Measurements from ENCODE around the gene ASF1B. TPM values are rescaled to one million over a fixed set of nuclear protein-coding genes. Genes with fewer than 3 reads are reported as not detected.

ASF1B gene
- total RNA-seq, 2 experiments from 2014 or later, result 0.59 to 0.77 TPM

- ChIA-PET CTCF (interaction anchor here (0.6 to 2.0 kb wide), 3 partner anchors 30 to 108 kb away, joined by 3 to 6 read pairs (median 3); partner anchors contain the start of gene ASF1B), POLR2A (interaction anchor here (1.5 to 2.5 kb wide), 3 partner anchors 17 to 30 kb away, joined by 4 to 15 read pairs (median 5); partner anchors contain the start of gene ASF1B)
- Mint-ChIP-seq H3K36me3 (ENCODE audit: low read depth) (peaks cover 31% of the 10 kb centered on the region), H3K27ac (peak overlapping the region; percentile 84), H3K4me1 (ENCODE audit: low read depth) (peaks cover 27% of the 10 kb centered on the region), H3K27me3 (no peaks in the 10 kb centered on the region), H3K4me3 (peak overlapping the region; percentile 89), H3K9me3 (no peaks in the 10 kb centered on the region)
- Histone ChIP-seq H3K4me3 (ENCODE audit: low read length) (peak overlapping the region; percentile 54), H3K4me1 (ENCODE audit: insufficient read depth, low read length) (peaks cover 37% of the 10 kb centered on the region), H3K27ac (ENCODE audit: low read depth in 1 of 2, low read length in 2 of 2) (peak overlapping the region; percentile 24 to 32), H3K36me3 (ENCODE audit: insufficient read depth, low read length) (no peaks in the 10 kb centered on the region), H3K27me3 (ENCODE audit: control insufficient read depth in 1 of 2, insufficient read depth in 2 of 2, low read length in 2 of 2) (no peaks in the 10 kb centered on the region), H3K9me3 (ENCODE audit: control insufficient read depth in 1 of 2, insufficient read depth in 1 of 2, low read length in 2 of 2) (peaks cover 0 to 14% of the 10 kb centered on the region in 2 experiments)
- ATAC-seq (ENCODE audit: poor library complexity) (peak; percentile 26), DNase-seq (peak in 5 of 14 experiments; percentile 17 to 58 (median 32))
- no peak for TF ChIP-seq CTCF (IDR thresholded peaks at IDR 0.05)
- intact Hi-C loops (cut with DNase I, micrococcal nuclease), result no loop called here
Observed at GRCh38 chr19:14166999-14167575, 30.7 kb upstream of the ASF1B start.

- intact Hi-C loops (cut with DNase I, micrococcal nuclease), result no loop called here
- DNase-seq (peak in 4 of 14 experiments; percentile 36 to 59 (median 45)), ATAC-seq (ENCODE audit: poor library complexity) (peak; percentile 31)
- Mint-ChIP-seq H3K4me3 (peak overlapping the region; percentile 89), H3K4me1 (ENCODE audit: low read depth) (peaks cover 27% of the 10 kb centered on the region), H3K27ac (peak overlapping the region; percentile 84), H3K36me3 (ENCODE audit: low read depth) (peaks cover 22% of the 10 kb centered on the region), H3K9me3 (no peaks in the 10 kb centered on the region), H3K27me3 (no peaks in the 10 kb centered on the region)
- no peak for TF ChIP-seq CTCF (IDR thresholded peaks at IDR 0.05)
- no peaks in the 10 kb centered on the region for H3K27me3 ChIP-seq (ENCODE audit: control insufficient read depth in 1 of 2, insufficient read depth in 2 of 2, low read length in 2 of 2)
- H3K36me3 ChIP-seq (ENCODE audit: insufficient read depth, low read length), result no peaks in the 10 kb centered on the region
- CTCF ChIA-PET, result interaction anchor here (1.4 to 2.0 kb wide), 2 partner anchors 29 to 108 kb away, joined by 3 to 6 read pairs; partner anchors contain the start of gene ASF1B
- peak overlapping the region; percentile 24 to 52 for H3K27ac ChIP-seq (ENCODE audit: low read depth in 1 of 2, low read length in 2 of 2)
- H3K9me3 ChIP-seq (ENCODE audit: control insufficient read depth in 1 of 2, insufficient read depth in 1 of 2, low read length in 2 of 2), result peaks cover 0 to 14% of the 10 kb centered on the region in 2 experiments
- H3K4me1 ChIP-seq (ENCODE audit: insufficient read depth, low read length), result peaks cover 37% of the 10 kb centered on the region
- POLR2A ChIA-PET, result interaction anchor here (0.9 to 2.5 kb wide), 5 partner anchors 16 to 30 kb away, joined by 3 to 15 read pairs (median 3); partner anchors contain the start of gene ASF1B
- H3K4me3 ChIP-seq (ENCODE audit: low read length), result peak overlapping the region; percentile 54
Observed at GRCh38 chr19:14165990-14166830, 29.8 kb upstream of the ASF1B start.

GRCh38 chr19:14164724-14165493 lies 28.5 kb upstream of the ASF1B start:
- no peaks in the 10 kb centered on the region for H3K36me3 ChIP-seq (ENCODE audit: insufficient read depth, low read length)
- intact Hi-C loops (cut with DNase I, micrococcal nuclease), result no loop called here
- Mint-ChIP-seq H3K4me3 (no peak overlapping the region), H3K27ac (no peak overlapping the region), H3K9me3 (no peaks in the 10 kb centered on the region), H3K36me3 (ENCODE audit: low read depth) (peaks cover 9% of the 10 kb centered on the region), H3K27me3 (no peaks in the 10 kb centered on the region), H3K4me1 (ENCODE audit: low read depth) (peaks cover 27% of the 10 kb centered on the region)
- DNase-seq (no peak), ATAC-seq (ENCODE audit: poor library complexity) (no peak)
- H3K27me3 ChIP-seq (ENCODE audit: control insufficient read depth in 1 of 2, insufficient read depth in 2 of 2, low read length in 2 of 2), result no peaks in the 10 kb centered on the region
- ChIA-PET POLR2A (interaction anchor here (0.9 kb wide), 1 partner anchor 28 kb away, joined by 3 read pairs; the partner anchor contains the start of gene ASF1B), CTCF (interaction anchor here (2.0 kb wide), 1 partner anchor 28 kb away, joined by 6 read pairs; the partner anchor contains the start of gene ASF1B)
- no peak overlapping the region for H3K4me3 ChIP-seq (ENCODE audit: low read length)
- peaks cover 0 to 14% of the 10 kb centered on the region in 2 experiments for H3K9me3 ChIP-seq (ENCODE audit: control insufficient read depth in 1 of 2, insufficient read depth in 1 of 2, low read length in 2 of 2)
- H3K27ac ChIP-seq (ENCODE audit: low read depth in 1 of 2, low read length in 2 of 2), result no peak overlapping the region
- no peak for TF ChIP-seq CTCF (IDR thresholded peaks at IDR 0.05)
- peaks cover 37% of the 10 kb centered on the region for H3K4me1 ChIP-seq (ENCODE audit: insufficient read depth, low read length)

Measured in CD4-positive, alpha-beta T cell (primary cell).